ENCODE results near the gene FIBCD1.

Gene FIBCD1

DNA sequence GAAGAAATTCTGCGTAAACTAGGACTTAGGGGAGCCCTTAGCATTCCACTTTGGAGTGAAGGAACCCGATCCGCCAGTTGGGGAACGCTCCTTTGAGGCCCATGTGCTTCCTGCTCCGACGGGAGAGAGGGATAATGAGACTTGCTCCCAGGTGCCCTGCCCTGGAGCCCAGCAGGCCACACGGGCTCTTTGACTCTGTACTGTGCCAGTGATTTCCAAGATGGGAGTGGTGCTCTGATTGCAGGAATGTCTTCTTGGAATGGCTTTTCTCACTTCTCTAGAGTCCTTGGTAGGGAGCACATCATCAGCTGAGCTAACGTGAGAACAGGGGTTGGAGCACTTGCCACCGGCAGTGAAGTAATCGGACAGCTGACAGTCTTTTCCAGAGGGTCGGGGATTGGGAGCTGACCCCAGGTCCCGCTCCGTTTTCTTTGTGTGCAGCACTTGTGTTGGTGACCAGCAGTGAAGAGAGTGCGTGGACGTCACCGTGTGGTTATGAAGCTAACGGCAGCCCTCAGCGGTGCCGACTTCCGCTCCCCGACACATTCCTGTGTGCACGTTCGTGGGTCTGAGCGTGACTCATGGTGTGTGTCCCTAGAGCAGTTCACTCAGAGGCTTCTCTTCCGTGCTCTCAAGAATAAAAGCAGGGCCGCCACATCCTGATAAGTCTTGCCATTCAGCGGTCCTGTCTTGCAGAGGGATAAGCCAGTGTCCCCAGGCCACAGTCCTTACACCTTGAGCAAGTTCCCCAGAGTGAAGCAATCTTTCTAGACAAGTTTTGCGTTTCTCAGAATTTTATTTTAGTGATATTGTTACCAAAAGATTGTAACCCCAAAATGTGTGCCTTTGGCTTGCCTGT lies 78.4 kb downstream of the FIBCD1 start:
- H3K4me1 ChIP-seq (ENCODE audit: control insufficient read depth, insufficient read depth, low read length) = peaks cover 15% of the 10 kb centered on the region; the same call in 1 of the 2 replicates
- no peak overlapping the region for H3K4me3 ChIP-seq (ENCODE audit: low read depth, low read length)
- H3K36me3 ChIP-seq (ENCODE audit: control insufficient read depth, insufficient read depth, low read length) = peaks cover 63% of the 10 kb centered on the region
- no peaks in the 10 kb centered on the region for H3K27me3 ChIP-seq (ENCODE audit: control insufficient read depth, insufficient read depth, low read length)
- H3K9me3 ChIP-seq (ENCODE audit: control insufficient read depth, insufficient read depth, low read depth, low read length) = no peaks in the 10 kb centered on the region
- H3K9ac ChIP-seq (ENCODE audit: low read length) = no peak overlapping the region
- no peak overlapping the region for H3K27ac ChIP-seq (ENCODE audit: low read depth, low read length)

DNA sequence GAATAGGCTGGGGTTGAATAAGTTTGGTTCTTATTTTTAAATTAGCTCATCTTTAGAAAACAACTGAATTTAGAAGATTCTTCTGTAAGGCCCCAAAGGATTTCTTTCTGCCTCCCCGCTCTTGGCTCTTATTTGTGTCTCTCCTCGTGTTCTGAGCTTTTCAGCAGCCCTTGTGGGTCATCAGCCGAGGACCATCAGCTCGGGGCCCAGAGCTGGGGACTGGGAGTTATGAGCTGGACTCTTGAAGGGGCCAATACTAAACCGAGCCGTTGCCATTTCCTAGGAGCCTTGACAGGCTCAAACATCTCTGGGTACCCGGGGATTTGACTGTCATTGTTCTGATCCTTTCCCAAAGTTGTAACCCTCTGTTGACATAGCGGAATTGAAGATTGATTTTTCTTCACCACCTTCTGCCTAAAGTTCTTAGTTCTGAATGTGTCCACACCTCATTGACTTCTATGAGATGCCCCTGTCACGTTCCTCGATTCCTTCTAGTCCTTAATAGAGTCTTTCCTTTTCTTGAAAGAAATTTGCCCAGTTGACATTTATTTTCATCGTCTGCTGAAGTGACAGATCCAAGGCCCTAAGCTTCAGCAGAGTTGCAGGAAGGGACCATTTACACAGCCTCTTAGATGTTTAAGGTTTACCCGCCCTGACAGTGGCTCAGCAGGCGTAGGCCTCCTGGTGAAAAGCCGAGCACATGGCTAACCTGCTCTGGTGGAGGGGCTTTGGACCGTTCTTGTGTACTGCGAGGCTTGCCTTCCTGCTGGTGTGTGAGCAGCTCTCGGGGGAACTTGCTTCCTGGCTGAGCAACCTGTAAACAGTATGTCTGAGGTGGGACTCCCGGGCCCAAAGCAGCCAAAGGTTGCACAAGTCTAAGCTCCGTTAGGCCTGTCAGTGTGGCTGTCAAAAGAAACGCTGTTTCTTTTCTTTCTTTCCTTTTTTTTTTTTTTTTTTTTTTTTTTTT lies 80.0 kb downstream of the FIBCD1 start:
- no peaks in the 10 kb centered on the region for H3K27me3 ChIP-seq (ENCODE audit: control insufficient read depth, insufficient read depth, low read length)
- H3K36me3 ChIP-seq (ENCODE audit: control insufficient read depth, insufficient read depth, low read length) = peaks cover 75% of the 10 kb centered on the region
- H3K4me1 ChIP-seq (ENCODE audit: control insufficient read depth, insufficient read depth, low read length) = peaks cover 15% of the 10 kb centered on the region; the same call in 1 of the 2 replicates
- no peak overlapping the region for H3K4me3 ChIP-seq (ENCODE audit: low read depth, low read length)
- no peaks in the 10 kb centered on the region for H3K9me3 ChIP-seq (ENCODE audit: control insufficient read depth, insufficient read depth, low read depth, low read length)
- H3K27ac ChIP-seq (ENCODE audit: low read depth, low read length) = no peak overlapping the region
- H3K9ac ChIP-seq (ENCODE audit: low read length) = no peak overlapping the region

DNA sequence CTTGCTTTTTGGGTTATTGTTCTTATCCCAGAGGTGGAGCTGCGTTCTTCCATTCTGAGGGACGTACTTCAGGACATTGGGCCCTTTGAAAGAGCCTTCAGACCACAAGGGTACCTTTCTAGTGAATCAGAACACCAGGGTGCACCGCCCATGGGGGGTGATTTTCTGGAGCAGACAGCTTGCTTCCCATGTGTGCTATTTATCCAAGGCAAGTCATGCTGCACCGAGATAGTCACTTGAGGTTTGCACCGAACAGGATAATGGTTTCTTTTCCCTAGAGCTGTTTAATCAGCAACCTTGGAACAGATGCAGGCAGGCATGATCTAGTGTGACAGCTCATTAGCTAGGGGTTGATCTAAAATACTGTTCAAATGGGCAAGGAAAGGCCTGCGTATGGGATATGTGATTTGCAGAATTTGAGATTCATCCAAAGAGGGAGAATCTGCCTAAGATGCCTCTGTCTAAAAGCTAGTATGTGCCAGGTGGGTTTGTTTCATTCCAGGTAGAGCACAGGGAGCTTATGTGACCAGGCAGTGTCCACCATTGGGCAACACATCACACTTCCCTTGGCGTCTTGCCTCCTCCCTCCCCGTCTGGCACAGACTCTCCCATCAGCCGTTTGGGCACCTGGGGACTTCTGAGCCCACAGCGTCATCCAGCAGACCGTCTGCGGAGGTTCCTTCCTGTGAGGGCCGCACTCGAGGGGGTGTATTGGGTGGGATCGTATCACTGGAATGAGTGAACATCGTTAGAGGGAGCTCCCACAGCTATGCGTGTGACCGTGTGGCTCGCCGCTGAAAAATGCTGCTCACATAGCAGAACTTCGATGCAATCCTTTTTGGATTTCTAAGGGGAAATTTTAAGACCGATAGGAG lies 80.9 kb downstream of the FIBCD1 start:
- Histone ChIP-seq H3K36me3 (ENCODE audit: control insufficient read depth, insufficient read depth, low read length) (peaks cover 73% of the 10 kb centered on the region), H3K4me1 (ENCODE audit: control insufficient read depth, insufficient read depth, low read length) (peaks cover 15% of the 10 kb centered on the region; the same call in 1 of the 2 replicates), H3K9ac (ENCODE audit: low read length) (no peak overlapping the region), H3K9me3 (ENCODE audit: control insufficient read depth, insufficient read depth, low read depth, low read length) (no peaks in the 10 kb centered on the region), H3K27me3 (ENCODE audit: control insufficient read depth, insufficient read depth, low read length) (no peaks in the 10 kb centered on the region), H3K4me3 (ENCODE audit: low read depth, low read length) (no peak overlapping the region), H3K27ac (ENCODE audit: low read depth, low read length) (no peak overlapping the region)

DNA sequence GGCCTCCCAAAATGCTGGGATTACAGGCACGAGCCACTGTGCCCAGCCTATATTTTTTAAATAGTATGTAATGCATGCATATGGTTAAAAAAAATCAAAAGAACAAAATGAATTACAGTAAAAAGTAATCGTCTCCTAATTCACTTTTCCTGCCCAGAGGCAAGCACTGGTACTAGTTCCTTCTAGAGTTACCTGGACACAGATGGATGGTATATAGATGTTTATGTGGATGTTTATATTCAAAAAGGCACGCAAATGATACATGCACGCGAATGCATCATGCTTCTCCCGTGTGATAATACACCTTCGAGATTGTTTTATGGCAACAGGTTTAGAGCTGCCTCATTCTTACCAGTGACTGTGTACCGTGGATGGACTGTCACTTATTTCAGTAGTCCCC lies 82.6 kb downstream of the FIBCD1 start:
- Histone ChIP-seq H3K27ac (ENCODE audit: low read depth, low read length) (no peak overlapping the region), H3K9me3 (ENCODE audit: control insufficient read depth, insufficient read depth, low read depth, low read length) (no peaks in the 10 kb centered on the region), H3K27me3 (ENCODE audit: control insufficient read depth, insufficient read depth, low read length) (no peaks in the 10 kb centered on the region), H3K4me1 (ENCODE audit: control insufficient read depth, insufficient read depth, low read length) (peaks cover 15% of the 10 kb centered on the region; the same call in 1 of the 2 replicates), H3K4me3 (ENCODE audit: low read depth, low read length) (no peak overlapping the region), H3K36me3 (ENCODE audit: control insufficient read depth, insufficient read depth, low read length) (peaks cover 62% of the 10 kb centered on the region), H3K9ac (ENCODE audit: low read length) (no peak overlapping the region)

- Histone ChIP-seq H3K27me3 (ENCODE audit: control insufficient read depth, insufficient read depth, low read length) (no peaks in the 10 kb centered on the region), H3K4me1 (ENCODE audit: control insufficient read depth, insufficient read depth, low read length) (peaks cover 10% of the 10 kb centered on the region; the same call in 1 of the 2 replicates), H3K27ac (ENCODE audit: low read depth, low read length) (no peak overlapping the region), H3K36me3 (ENCODE audit: control insufficient read depth, insufficient read depth, low read length) (peaks cover 53% of the 10 kb centered on the region), H3K4me3 (ENCODE audit: low read depth, low read length) (no peak overlapping the region), H3K9me3 (ENCODE audit: control insufficient read depth, insufficient read depth, low read depth, low read length) (no peaks in the 10 kb centered on the region), H3K9ac (ENCODE audit: low read length) (no peak overlapping the region)
Measured at GRCh38 chr9:130854835-130855234, 84.2 kb downstream of the FIBCD1 start.

GRCh38 chr9:130854092-130854491 lies 85.0 kb downstream of the FIBCD1 start:
- no peak overlapping the region for H3K27ac ChIP-seq (ENCODE audit: low read depth, low read length)
- no peak overlapping the region for H3K4me3 ChIP-seq (ENCODE audit: low read depth, low read length)
- peaks cover 49% of the 10 kb centered on the region for H3K36me3 ChIP-seq (ENCODE audit: control insufficient read depth, insufficient read depth, low read length)
- H3K9me3 ChIP-seq (ENCODE audit: control insufficient read depth, insufficient read depth, low read depth, low read length) = no peaks in the 10 kb centered on the region
- peaks cover 8% of the 10 kb centered on the region; the same call in 1 of the 2 replicates for H3K4me1 ChIP-seq (ENCODE audit: control insufficient read depth, insufficient read depth, low read length)
- H3K9ac ChIP-seq (ENCODE audit: low read length) = no peak overlapping the region
- H3K27me3 ChIP-seq (ENCODE audit: control insufficient read depth, insufficient read depth, low read length) = no peaks in the 10 kb centered on the region

DNA sequence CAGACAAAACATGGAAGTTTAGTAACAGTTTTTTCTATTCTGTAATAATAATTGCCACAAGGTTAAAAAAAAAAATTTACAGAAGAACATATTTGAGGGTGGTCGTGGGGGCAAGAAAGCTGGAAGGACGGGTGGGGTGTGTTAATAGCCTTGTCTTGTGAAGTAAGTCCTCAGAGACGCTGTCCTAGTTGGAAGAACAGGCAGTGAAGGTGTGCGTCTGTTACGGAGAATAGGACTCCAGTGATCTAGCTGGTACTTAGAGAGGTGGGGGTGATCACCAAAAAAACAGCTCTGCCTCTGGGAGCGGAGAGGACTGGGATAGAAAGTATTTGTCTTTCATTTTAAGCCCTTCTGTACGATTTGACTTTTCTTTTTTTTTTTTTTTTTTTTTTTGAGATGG lies 86.2 kb downstream of the FIBCD1 start:
- no peak overlapping the region for H3K27ac ChIP-seq (ENCODE audit: low read depth, low read length)
- no peak overlapping the region for H3K4me3 ChIP-seq (ENCODE audit: low read depth, low read length)
- H3K27me3 ChIP-seq (ENCODE audit: control insufficient read depth, insufficient read depth, low read length) = no peaks in the 10 kb centered on the region
- H3K4me1 ChIP-seq (ENCODE audit: control insufficient read depth, insufficient read depth, low read length) = peaks cover 3% of the 10 kb centered on the region
- no peak overlapping the region for H3K9ac ChIP-seq (ENCODE audit: low read length)
- H3K36me3 ChIP-seq (ENCODE audit: control insufficient read depth, insufficient read depth, low read length) = peaks cover 39% of the 10 kb centered on the region
- H3K9me3 ChIP-seq (ENCODE audit: control insufficient read depth, insufficient read depth, low read depth, low read length) = no peaks in the 10 kb centered on the region

Measured in HUES6 (cell line).